ENCODE results near the gene INPP4B. TPM values are rescaled to one million over a fixed set of nuclear protein-coding genes. Genes with fewer than 3 reads are reported as not detected.

The INPP4B gene
- total RNA-seq, 2 donors from 2014 or later, result 8.2 to 16.6 TPM

- no peak for ATAC-seq
- Histone ChIP-seq H3K27ac (no peak overlapping the region), H3K36me3 (replicated peaks in 1 of 2; ENCODE audit: insufficient read depth in 1 of 2, low read depth in 2 of 2) (no peaks in the 10 kb centered on the region), H3K4me1 (no peaks in the 10 kb centered on the region), H3K9me3 (no peaks in the 10 kb centered on the region), H3K4me3 (no peak overlapping the region), H3K27me3 (no peaks in the 10 kb centered on the region)
- TF ChIP-seq CTCF (IDR thresholded peaks at IDR 0.05), result no peak
- TF ChIP-seq POLR2A (IDR thresholded peaks at IDR 0.05), result no peak
- intact Hi-C loops (cut with DNase I), result no loop called here
- no peak for DNase-seq
- WGBS, 2 donors, result 58 to 61% methylated on average over 1 of the region's 1 CpG
These were observed 263.8 kb downstream of the INPP4B start for GRCh38 chr4:142582340-142582739.

GRCh38 chr4:142581881-142582280, 264.2 kb downstream of the INPP4B start:
- WGBS, 2 donors, result 84 to 97% methylated on average over 1 of the region's 1 CpG
- Histone ChIP-seq H3K4me3 (no peak overlapping the region), H3K9me3 (no peaks in the 10 kb centered on the region), H3K4me1 (no peaks in the 10 kb centered on the region), H3K27me3 (no peaks in the 10 kb centered on the region), H3K36me3 (replicated peaks in 1 of 2; ENCODE audit: insufficient read depth in 1 of 2, low read depth in 2 of 2) (no peaks in the 10 kb centered on the region), H3K27ac (no peak overlapping the region)
- no peak for ATAC-seq
- intact Hi-C loops (cut with DNase I), result no loop called here
- DNase-seq, result no peak
- TF ChIP-seq POLR2A (IDR thresholded peaks at IDR 0.05) (no peak), CTCF (IDR thresholded peaks at IDR 0.05) (no peak)

- no peaks in the 10 kb centered on the region for H3K4me1 ChIP-seq
- no peaks in the 10 kb centered on the region for H3K27me3 ChIP-seq
- TF ChIP-seq POLR2A (IDR thresholded peaks at IDR 0.05) (no peak), CTCF (IDR thresholded peaks at IDR 0.05) (no peak)
- ATAC-seq (no peak), DNase-seq (no peak)
- no peaks in the 10 kb centered on the region for H3K36me3 ChIP-seq (replicated peaks in 1 of 2; ENCODE audit: insufficient read depth in 1 of 2, low read depth in 2 of 2)
- intact Hi-C loops (cut with DNase I), result no loop called here
- no peak overlapping the region for H3K4me3 ChIP-seq
- WGBS, 2 donors, result 59 to 74% methylated on average over 2 of the region's 2 CpGs
- H3K9me3 ChIP-seq, result no peaks in the 10 kb centered on the region
- no peak overlapping the region for H3K27ac ChIP-seq
These were observed 266.7 kb downstream of the INPP4B start for GRCh38 chr4:142579443-142579842.

GRCh38 chr4:142574306-142574705, 271.8 kb downstream of the INPP4B start:
- no peak overlapping the region for H3K27ac ChIP-seq
- WGBS, 2 donors, result 94 to 97% methylated on average over 3 of the region's 3 CpGs
- no peak for TF ChIP-seq POLR2A (IDR thresholded peaks at IDR 0.05)
- TF ChIP-seq CTCF (IDR thresholded peaks at IDR 0.05), result no peak
- H3K4me3 ChIP-seq, result no peak overlapping the region
- no peaks in the 10 kb centered on the region for H3K36me3 ChIP-seq (replicated peaks in 1 of 2; ENCODE audit: insufficient read depth in 1 of 2, low read depth in 2 of 2)
- no peaks in the 10 kb centered on the region for H3K27me3 ChIP-seq
- DNase-seq (no peak), ATAC-seq (no peak)
- intact Hi-C loops (cut with DNase I), result no loop called here
- no peaks in the 10 kb centered on the region for H3K9me3 ChIP-seq
- H3K4me1 ChIP-seq, result peaks cover 4% of the 10 kb centered on the region

- ATAC-seq, result no peak
- no peak for TF ChIP-seq CTCF (IDR thresholded peaks at IDR 0.05)
- TF ChIP-seq POLR2A (IDR thresholded peaks at IDR 0.05), result no peak
These were observed 274.0 kb downstream of the INPP4B start for GRCh38 chr4:142572071-142572470.

More at GRCh38 chr4:142572071-142572470, 274.0 kb downstream of the INPP4B start:
- Histone ChIP-seq H3K27ac (no peak overlapping the region), H3K27me3 (no peaks in the 10 kb centered on the region), H3K36me3 (replicated peaks in 1 of 2; ENCODE audit: insufficient read depth in 1 of 2, low read depth in 2 of 2) (no peaks in the 10 kb centered on the region), H3K9me3 (no peaks in the 10 kb centered on the region), H3K4me3 (no peak overlapping the region), H3K4me1 (peaks cover 18% of the 10 kb centered on the region)
- no peak for DNase-seq
- WGBS, 2 donors, result 60 to 61% methylated on average over 1 of the region's 1 CpG
- intact Hi-C loops (cut with DNase I), result no loop called here

Data from body of pancreas (tissue), 4 donors.